HG03520 (cell line): ENCODE data around the gene ADIPOR2.

Source experiments
- ATAC-seq: cut with Tn5 transposase; IDR thresholded peaks from one replicate; pipeline ENCODE4 v1.9.1; 2021; ENCODE audit warnings: mild to moderate bottlenecking, moderate library complexity; ENCODE audit not compliant: unreplicated experiment

The ADIPOR2 gene

DNA sequence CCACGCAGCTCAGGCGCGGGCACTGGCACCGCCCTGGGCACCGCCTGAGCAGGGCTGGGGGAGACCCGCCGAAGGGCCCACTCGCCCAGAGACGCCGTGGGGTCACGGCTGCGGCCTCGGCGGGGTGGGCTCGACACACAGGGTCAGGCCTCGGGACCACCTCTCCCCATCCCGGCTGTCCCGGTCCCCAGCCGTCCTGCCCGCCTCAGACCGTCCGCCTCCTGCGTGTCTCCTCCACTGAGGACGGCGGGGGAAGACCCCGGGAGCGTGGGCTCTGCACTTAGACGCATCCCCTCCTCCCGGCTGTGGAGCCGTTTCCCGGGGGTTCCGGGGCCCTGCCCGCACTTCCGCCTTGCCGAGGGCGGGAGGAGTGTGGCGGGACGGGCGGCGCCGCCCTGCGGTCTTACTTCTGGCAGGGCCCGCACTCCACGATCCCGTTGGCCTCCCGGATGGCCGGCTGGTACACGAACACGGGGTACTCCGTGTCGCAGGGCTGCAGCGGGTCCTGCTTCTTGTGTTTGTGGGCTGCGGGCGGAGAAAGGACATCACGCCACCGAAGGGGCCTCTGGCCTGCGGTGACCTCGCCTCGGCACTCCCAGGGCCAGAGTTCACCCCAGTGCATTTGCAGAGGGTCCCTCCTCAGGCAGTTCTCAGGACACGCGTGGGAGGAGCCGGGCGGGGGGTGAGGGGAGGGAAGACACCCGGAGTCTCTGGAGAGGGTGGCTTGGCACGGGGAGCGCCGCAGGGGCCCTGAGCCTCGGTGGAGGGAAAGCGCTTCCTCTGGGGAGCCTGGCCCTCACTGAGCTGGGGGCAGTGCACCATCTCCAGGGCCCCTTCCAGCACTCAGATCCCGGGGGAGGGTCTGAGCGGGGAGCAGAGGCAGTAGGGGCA, 106.4 kb downstream of the ADIPOR2 start:
- peak; percentile 9 for ATAC-seq

DNA sequence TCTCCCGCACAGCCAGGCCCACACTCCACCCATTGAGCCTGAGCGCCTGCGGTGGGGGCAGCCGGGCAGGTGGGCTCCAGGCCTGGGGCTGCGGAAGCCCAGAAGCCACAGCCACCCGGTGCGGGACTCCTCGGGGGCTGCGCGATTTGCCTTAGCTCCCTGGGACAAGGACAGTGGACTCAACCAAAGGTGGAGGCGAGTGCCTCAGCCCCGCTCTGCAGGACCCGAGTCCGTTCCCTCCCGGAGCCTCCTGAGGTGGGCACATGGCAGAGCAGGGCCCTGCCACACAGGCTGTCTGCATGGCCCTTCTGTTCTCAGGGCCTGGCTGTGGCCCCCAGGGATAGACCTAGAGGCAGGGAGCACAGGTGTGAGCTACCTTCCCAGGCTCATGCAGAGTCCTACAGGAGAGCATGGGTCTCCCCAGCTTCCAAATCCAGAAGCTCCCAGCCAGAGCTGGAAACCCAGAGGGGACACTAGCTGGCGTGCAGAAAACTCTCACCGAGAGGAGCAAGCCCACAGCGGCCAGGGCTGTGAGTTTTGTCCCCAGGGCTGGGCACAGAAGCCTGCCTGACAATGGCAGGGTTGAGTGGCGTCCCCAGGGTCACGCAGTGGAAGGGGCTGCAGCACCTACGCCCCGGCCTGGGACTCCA, 107.2 kb downstream of the ADIPOR2 start:
- ATAC-seq, result no peak

DNA sequence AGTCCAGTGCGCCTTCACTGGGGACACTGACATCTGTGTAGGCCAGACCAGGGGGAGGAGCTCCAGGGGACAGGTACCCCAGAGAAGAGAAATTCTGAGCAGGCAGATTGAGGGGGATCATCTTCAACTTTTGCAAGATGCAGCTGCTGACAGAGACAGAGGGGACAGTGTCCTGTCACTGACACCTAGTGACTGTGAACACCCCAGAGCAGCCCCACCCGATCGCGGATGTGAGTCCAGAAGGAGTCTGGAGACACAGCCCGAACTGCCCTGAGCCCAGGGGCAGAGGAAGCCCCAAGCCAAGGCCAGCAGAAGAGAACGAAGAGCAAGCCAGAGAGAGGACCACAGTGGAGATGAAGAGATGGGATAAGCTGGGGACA, 107.8 kb downstream of the ADIPOR2 start:
- no peak for ATAC-seq

DNA sequence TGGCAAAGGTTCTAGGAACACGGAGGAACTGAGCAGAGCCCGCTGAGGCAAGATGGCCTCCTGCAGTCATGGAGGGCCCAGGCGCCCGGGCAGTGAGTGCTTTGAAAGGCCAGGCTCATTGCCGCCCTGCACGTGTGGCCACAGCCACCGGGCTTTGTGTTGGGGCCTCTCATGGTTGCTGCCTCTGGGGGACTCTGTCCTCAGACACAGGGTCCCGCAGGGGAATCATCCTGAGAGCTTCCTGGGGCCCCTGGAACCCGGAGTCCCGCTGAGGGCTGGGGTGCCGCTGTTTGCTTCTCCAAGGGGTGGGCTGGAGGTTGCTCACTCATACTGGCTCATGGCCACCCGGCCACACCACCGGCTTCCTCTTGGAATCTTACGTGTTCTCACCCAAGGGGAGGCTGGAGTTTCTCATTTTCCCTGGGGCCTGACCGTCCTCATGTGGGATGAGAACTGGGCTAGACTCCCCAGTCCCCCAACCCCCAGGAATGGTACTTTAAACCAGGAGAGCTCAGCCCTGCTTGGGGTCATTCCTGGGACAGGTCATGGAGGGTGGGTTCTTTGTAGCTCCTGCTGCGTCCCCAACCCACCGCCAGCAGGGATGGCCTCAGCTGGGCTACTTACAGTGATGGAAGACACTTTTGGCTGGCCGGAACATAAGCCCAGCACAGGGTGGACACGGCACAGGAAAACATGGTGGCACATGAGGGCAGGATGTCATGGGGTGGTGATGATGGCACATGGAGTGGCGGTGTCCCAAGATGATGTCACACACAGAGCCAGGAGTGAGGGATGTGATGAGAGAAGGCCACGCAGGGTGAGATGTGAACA, 108.4 kb downstream of the ADIPOR2 start:
- no peak for ATAC-seq

DNA sequence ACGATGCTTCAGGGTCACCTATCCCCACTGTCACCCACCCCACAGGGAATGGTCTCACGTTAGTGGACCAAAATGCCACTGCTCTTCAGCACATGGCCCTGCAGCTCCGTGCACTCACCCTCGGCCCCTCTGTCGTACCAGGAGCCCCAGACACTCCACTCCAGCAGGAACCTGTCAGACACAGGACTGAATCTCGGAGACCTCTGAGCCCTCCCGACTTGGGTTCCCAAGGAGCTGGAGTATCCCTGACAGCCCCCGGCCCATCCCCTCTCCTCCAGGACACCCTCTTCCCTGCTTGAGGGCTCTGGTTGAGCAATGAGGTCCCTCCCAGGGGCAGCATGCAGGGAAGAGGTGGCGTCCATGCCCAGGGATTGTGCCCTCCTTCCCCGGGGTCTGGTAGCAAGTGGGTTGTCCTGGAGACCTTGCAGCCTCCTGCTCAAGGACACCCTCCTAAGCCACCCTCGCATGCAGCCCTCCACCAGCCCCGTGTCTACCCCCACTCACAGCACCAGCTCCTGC, 109.1 kb downstream of the ADIPOR2 start:
- no peak for ATAC-seq

DNA sequence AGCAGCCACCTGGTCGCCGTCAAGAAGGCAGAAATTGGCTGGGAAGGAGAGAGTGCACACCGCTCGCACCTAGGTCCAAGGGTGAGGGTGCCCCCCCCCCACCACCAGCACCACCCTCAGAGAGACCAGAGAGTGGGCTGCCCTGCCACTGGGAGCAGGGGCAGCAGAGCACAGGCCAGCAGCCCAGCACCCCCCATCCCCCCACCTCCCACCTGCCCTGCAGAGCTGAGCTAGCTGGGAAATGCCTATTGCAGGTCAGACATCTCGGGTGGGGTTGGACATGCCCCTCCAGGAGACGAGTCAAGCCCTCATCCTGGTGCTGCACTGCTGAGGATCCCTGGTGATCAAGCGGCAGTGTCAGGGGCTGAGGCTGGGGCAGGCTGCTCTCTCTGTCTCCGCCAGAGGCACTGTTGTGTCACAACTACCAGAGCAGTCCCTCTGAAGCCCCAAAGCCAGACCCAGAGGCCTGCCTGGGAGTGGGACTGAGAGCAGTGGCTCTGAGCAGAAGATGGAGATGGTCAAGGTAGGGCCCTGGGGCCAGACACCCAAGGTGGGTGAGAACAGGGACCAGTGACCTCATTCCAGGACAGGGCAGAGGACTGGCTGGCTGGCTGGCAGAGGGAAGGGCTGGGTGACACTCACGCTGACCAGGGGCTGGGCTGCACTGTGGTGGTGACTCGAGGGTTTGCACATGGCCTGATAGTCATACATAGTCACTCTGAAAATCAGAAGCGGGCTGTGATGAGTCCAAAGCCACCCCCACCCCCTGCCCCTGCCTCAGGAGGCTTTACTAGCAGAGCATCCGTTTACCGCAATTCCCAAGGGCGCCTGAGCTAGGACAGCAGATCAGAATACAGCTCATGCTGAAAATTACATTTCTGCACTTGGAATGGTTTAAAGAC, 109.8 kb downstream of the ADIPOR2 start:
- no peak for ATAC-seq

DNA sequence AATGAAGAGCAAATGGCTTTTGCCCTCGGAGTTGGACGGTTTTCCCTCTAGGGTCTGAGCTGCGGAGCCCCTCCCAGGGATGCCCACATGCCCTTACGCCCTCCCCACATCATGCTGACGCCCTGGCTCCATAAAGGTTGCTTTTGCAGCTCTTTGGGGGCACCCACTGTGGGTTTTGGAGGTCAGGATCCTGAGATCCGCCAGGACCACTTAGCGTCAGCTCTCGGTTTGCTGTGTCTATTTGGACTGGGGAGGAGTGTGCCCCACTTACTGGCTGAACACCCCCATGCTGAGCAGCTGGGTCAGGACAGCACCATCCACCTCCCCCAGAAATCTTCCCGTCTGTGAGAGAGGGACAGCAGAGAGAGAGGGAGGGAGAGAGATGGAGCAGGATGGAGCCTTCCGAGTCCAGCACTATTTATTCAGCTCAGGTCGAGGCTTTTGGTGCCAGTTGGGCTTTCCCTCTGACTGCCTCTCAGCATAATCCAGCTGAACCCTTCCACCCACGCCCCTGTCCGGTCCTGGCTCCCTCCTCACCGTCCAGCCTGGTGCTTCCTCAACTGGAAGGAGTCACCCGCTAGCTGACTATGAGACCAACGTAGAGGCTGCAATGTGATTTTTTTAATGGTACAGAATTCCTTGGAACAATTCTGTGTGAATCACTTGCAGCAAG, 110.6 kb downstream of the ADIPOR2 start:
- no peak for ATAC-seq

DNA sequence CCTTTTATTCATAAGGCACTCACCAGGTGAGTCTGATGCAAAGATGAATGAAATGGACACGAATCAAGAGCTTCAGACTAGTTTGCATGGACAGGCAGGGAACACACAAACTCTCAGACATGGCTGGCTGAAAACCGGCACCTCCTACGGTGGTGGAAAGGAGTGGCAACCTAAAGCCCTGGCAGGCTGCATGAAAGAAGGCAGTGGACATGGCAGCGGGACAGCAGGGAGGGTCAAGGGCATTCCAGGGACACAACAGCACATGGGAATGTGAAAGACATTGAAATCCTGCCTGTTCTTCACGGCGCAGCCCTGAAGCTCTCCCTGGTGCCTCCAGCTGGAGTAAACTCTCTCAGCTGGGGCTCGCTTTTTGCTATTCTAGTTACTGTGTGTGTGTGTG, 112.9 kb downstream of the ADIPOR2 start:
- ATAC-seq, result no peak

DNA sequence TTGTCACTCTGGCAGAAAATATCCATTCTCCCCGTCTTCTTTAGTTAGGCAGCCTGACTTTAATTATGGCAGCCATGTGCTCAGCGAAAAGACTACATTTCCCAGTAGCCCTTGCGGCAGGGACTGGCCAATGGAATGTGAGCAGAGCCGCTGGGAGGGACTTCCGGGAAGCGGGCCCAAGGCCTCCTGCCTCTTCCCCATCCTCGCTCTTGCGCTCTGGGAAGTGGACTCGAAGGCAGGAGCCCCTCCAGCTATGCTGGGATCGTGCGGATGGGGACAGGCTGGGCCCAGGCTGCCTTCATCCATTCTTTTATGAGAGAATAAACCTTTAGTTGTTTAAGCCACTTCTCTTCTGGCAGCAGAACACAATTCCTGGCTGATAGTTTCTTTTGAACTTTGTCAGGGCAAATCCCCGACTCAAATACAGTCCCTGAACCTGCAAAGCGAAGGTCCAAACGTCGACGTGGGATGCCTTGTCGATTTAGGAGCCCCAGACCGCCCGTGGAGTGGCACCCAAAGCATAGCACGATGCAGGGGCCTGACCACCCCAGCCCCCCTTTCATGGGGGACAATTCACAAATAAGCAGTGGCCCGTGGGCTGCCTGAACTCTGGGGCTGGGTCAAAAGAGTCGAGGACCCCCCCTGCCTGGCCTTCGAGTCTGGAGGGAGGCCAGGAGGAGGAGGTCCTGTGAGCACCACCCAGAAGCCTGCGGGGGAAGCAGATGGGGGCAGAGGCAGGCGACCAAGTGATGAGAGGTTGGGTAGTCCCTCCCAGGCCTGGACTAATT, 113.9 kb downstream of the ADIPOR2 start:
- peak; percentile 67 for ATAC-seq

DNA sequence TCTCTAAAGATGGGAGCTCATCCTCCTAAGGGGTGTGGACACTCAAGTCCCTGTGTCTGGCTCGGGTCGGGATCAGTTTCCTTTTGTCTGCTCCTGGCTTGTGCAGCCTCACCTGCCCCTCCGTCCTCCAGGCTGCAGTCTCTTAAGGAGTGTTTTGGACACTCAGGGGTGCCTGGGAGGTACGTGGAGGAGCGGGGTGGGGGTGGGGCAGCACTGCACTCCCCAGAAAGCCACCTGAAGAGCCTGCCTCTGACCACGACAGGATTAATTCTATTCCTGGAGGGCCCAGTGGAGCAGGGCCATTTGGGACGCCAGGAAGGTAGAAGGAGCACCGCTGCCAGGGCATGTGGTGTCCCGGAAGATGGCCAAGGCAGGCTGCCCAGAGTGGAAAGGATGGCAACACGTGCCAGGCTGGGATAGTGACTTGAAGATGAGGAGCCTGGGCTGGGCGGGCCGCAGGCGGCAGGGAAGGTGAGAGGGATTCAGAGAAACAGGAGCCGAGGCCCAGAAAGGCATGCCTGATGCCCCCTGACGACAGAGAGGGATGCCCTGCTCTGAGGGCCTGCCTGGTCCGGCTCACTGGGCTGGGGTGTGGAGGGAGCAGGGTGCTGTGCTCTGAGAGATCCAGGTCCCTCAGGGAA, 114.7 kb downstream of the ADIPOR2 start:
- ATAC-seq, result no peak

DNA sequence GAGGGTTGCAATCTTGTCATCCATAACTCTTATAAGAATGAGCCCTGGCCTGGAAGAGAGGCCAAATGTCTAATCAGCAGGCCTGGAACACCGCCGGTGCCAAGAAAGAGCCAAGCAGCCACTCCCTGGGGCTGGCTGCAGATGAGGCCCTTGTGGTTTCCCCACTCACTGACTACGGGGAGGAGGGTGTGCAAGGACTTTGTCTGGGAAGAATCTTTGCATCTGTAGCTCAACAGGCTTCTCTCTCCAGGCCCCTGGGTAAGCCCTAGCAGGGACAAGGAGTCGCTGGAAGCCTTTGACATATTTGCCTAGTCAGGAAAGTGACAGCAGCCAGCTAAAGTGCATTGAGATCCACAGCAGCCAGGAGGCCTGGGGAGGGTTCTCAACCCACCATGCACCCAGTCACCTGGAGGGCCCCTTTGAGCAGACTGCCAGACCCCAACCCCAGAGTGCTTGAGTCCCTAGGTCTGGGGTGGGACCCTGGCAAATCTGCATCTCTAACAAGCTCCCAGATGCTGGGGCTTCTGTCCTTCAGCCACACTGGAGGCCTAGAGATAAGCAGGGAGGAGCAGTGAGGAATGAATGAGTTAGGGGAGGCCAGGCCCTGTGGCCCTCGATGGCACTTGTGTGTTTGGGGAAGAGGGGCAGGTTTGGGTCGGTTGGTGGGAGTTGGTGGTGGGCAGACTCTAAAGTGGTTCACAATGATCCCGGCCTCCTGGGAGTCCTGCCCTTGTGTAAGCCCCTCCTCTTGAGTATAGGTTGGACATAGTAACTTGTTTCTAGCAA, 115.6 kb downstream of the ADIPOR2 start:
- no peak for ATAC-seq

DNA sequence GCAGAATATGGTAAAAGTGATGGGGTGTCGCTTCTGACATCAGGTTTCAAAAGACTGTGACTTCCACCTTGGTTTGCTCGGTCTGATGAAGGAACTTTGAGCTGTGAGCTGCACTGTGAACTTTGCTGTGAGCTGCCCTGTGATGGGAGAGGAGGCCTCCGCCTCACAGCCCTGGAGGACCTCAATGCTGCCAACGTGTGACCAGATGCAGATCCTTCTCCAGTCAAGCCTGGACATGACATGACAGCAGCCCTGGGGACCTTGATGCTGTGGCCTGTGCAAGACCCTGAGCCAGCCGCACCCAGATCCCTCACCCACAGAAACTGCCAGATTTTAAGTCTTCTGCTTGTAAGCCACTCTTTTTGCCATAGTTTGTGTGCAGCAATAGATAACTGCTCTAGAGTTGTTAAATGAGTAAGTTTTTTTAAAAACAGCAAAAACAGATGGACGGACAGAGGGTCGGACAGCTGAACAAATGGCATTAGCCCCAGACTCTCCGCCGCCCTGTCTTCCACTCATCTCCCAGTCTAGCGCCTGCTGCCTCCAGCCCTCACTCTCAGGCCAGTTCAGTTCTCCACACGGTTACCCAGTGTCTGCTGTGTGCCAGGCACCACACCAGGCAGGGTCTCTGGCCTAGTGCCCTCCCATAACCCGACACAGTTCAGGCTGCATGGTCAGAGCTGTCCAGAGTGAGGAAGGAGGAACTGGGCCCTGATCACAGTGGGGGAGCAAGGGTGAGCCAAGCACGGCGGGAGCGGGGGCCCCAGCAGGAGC, 116.4 kb downstream of the ADIPOR2 start:
- no peak for ATAC-seq

DNA sequence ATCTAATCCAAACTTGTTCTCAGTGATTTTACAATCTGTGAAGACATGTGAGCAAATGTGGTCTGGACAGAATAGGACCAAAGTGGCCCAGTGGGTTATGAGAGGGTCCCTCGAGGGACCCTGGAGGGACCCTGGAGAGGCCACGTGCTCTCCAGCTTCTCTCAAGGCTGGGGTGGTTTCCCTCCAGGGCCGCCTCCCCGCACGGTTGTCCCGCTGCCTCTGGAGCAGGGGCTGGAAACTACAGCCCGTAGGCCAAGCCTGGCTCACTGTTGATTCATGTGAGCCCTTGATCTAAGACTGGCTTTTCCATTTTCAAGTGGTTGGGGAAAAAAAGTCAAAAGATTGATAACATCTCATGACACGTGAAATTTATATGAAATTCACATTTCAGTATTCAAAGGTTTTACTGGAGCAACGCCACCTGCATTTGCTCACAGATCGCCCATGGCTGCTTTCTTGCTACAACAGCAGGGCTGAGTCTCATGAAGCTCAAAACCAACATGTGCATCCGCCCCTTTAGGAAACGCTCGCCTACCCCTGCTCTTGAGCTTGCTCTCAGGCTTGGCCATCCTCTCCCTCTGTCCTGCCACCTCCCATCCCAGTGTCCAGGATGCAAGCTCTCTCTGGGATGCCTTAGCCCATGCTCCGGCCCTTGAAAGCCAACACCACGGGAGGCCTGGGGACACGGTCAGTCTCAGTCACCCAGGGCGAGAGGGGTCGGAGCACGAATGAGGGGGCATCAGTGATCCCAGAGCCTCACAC, 117.3 kb downstream of the ADIPOR2 start:
- ATAC-seq, result no peak

DNA sequence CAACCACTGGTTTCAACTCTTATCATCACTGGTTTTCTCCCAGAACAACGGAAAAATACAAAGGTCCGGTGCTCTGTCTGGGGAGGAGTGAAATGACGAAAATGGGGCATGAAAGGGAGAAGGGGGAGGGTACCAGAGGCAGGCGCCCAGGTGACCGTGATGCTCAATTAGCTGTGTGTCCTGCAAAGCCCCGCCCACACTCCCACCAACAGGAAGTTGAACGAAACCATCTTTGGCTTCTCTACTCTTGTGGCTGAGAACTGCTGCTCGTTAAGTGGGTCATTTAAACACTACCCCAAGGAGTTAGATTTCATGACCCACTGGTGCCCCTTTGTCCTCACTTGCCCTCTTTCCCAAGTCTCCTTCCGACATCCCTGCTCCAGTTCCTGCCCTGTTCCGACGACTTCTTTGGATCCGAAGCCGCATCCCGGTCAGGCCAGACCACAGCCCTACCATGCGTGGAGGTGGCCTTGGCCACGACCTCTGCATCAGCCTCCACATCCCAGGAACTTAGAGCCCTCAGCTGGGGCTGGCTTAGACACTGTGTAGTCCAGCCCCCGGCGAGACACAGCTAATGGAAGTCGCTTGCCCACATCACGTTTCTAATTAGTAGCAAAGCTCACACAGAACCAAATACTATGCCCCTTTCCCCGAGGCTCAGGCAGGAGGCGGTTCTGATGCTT, 118.1 kb downstream of the ADIPOR2 start:
- ATAC-seq, result no peak

DNA sequence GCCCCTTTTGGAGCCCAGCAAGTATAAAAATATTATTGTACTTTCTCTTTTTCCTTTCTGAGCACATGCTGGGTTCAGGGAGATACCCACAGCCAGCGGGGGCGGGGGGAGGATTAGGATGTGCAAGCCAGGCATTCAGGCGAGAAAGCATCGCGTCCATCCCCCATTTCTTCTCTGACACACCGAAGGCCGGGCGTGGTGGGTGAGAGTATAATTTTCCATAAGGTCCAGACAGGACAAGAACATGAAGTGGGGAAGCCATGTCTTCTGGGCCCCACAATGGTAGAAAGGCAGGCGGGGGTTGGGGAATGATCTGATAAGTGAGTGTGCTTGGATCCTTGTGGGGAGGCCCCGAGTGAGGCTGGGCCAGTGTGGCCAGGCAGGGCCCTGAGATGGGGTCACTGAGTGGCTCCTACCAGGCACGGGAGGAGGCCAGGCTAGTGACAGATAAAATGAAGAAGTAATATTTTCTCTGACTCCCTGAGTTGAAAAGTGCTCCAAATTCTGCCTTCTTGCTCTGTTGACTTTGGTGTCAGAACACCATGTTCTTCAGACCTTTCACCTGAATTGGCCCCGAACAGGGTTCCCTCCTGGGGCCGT, 118.8 kb downstream of the ADIPOR2 start:
- ATAC-seq, result no peak
